HG02759 (cell line): Measurements from ENCODE around the gene LINC01488.
A peak's percentile ranks its signal among the peaks of the same experiment; 100 is the strongest.

Source experiments
- ATAC-seq: cut with Tn5 transposase; IDR thresholded peaks from one replicate; pipeline ENCODE4 v1.9.1; 2021; ENCODE audit warnings: mild to moderate bottlenecking, moderate library complexity; ENCODE audit not compliant: unreplicated experiment

Gene LINC01488

DNA sequence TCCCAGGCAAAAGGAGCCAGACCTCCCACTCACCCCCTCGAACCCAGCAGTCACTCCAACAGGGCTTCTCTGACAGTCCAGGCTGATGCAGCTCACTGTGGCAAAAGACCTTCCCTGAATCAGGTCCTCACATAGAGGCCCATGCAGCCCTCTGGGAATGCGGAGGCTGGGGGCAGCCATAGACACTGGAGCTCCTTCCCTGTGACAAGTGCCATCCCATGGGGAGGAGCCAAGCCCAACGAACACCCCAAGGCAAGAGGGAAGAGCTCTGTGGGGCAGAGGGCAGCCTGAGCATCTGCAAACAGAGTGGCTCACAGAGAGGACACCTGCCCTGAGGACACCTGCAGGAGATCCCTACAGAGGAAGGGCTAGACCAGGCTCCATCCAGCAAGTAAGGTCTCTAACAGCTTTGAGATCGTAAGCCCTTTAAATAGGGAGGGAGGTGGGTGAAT is at the start of gene LINC01488:
Gene LINC01488 (plus strand): TSS at position 271 of the 452 bp plus-strand sequence.
- no peak for ATAC-seq

DNA sequence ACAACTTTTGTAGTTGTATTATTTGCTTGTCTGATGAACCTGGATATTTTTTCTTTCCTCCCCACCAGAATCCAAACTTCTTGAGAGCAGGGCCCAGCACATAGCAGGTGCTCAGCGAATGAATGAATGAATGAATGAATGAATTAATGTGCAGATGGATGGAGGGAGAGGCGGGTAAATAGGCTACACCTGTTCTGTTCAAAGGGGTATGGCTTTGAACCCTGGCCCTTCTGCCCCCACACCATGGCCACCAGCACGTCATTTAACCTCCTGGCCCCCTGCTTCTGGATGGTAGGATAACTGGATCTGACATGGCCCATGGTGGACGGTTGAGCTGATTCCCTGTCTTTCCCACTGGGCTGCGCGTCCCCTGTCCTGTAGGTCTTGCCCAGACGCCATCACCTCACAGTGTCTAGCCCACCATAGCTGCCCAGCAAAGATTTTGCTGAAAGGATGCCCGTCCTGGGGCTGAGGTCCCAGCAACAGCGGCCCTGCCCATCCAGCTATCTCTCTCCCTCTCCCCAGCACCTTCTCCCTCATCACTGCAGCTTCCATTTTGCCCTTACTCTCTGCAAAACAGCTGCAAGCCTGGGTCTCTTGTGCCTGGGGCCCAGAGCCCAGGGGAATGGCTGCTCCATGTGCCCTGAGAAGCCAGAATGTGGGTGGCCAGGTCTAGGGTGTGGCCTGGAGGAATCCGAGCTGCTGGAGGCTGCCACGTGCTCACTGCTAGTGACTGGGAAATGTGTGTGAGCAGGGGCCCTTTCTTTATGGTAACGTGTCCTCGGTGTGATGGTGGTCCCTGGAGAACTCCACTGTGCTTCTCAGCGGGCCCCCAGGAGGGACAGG is 49.3 kb upstream of the LINC01488 start:
- no peak for ATAC-seq

DNA sequence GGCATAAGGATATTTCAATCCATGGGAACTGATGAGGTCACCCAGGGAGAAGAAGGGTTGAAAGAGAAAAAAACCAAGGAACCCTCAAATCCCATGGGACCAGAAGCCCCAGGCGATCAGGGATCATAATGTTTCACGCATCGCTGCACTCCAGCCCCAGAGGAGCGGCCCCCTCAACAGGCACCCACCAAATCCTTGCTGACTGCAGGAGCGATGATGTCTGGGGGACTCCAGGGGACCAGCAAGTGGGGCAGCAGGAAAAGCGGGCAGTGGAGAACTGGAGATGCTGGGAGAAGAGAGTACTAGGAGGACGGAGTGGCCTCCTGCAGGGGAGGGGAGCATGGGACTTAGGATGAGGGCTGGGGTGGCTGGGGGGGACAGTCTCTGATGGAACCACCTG is 47.7 kb upstream of the LINC01488 start:
- ATAC-seq: no peak

DNA sequence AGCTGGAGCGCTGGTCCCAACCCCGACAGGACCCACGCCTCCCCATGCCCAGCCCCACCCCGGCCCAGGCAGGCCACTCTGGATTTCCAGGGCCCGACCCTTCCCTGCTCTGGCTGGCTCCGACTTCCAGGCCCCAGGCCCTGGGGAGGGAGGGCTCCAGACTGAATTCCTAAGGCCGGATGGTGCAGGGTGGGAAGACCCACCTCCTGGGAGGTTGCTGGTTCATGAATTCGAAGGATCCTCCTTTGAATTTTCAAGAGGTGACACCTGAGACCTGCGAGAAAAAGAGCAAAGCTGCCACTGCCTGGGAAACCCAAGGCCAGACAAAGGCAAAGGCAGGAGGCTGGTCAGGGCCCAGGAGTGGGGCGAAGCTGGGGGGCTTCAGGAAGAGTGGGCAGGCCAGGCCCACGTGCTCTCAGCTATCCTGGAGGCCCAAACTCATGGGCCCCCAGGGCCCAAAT is 47.0 kb upstream of the LINC01488 start:
- no peak for ATAC-seq

DNA sequence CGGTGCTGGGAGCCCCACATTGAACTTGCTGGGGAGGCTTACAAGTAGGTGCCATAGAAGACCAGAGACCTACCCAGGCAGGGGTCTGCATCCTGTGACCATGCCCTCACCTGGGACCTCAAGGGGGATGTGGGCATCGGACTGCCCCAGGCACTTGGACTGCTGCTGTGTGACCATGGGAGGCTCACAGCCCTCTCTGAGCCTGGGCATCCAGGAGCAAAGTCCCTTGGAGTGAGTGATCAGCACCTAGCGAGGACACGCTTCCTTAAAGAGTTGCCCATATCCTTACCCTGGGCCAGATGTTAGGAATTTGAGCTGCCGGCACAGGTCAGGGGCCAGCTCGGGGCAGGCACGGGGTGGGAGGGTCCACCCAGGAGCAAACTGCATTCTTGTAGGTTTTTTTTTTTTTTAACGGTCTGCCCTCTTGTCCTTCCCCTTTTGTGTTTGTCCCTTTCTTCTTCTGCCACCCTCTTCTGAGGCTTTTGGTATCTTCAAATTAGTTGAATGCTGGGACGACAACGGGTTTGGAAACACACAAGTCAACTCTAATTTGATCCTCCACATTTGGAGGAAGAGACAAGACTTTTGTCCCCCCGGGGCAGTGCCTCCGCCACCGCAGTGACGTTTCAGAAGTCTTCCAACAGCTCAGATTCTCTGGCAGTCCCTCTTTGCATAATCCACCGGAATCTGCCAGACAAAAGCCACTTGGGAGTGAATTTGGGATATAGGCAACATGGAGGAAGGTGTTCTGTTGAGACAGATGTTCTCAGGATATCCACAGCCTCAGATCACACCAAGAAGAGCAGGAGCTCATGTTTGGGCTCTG is 46.1 kb upstream of the LINC01488 start:
- ATAC-seq: no peak

DNA sequence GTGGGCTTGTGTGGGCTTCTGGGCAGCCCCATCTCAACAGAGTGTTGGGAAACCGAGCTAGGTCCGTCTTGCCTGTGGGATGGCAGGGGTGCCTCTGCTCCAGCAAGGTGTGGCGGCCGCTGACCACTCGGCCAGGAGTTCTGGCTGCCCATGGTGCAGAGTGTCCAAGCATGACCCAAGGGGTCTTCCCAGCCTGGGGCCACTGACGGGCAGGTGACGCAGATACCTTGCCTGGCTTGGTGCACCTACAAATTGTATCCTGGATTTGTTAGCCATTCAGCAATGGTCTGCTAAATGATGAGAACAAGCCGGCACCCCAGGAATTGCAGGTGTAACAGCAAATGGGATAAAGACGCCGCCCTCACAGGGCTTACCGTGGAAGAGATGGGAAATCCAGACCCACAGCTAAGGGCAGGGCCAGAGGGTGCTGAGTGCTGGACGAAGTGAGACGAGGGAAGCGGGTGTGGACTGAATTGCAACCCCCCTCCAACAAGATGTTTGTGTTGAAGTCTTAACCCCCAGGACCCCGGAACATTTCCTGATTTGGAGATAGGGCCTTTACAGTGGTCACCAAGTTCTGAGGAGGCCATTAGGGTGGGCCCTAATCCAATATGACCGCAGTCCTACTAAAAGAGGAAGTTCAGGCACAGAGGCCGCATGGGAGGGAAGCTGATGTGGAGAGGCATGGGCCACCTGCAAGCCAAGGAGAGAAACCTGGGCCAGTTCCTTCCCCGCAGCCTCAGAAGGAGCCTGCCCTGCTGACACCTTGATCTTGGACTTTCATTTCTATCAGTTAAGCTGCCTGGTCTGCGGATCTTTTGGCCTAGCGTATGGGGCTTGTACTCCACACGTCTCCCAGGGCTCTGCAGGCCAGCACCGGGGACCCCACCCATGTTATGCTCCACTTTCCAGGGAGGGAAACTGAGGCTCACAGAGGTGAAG is 45.2 kb upstream of the LINC01488 start:
- ATAC-seq: no peak

DNA sequence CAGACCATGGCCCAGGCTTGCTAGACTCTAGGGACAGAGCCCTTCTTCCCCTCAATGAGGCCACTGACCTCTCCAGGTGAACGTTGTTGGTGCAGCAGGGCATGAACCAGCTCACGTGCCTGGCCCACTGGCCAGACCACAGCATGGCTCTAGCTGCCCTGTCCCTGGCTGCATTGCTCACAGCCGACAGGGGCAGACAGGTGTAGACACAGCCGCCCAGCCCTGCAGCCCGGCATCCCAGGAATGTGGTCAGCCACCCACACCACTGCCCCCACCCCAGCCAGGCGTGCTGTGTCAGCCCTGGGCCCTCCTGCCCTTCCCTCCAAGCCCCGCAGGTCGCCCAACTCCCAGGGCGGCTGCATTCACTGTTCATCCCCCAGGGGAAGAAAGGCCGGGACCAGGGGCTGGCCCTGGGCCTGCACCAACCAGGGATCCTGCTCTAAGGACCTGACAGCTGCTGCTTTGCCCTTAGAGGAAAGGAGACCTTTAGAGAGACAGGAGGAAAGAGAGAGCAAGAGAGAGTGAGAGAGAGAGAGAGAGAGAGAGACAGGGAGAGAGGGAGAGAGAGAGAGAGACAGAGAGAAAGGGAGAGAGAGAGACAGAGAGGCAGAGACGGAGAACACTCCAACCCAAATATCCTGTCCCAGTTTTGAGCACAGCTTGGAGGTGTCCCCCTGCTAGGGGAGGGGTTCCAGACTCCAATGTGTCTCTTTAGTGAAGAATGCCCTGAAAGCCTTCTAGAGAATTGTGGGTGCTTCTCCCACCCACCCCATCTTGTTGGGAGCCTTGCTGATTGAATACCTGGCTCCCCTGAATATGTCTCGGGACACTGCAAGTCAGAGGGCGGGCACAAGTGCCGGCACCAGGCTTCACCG is 44.2 kb upstream of the LINC01488 start:
- no peak for ATAC-seq

DNA sequence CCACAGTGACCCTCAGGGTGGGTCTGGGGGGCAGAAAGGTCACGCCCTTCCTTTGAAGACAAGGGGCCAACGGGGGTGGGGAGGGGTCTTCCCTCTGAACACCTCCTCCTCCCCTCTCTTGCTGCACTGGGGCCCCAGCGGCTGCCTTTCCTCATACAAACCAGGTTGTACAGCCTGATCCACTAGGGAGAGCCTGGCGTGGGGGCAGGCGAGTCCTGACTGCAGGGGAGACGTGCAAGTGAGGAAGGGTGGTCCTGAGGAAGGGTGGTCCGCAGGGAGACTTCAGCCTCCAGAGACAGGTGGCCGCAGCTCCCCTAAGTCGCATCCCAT is 43.6 kb upstream of the LINC01488 start:
- ATAC-seq: no peak

DNA sequence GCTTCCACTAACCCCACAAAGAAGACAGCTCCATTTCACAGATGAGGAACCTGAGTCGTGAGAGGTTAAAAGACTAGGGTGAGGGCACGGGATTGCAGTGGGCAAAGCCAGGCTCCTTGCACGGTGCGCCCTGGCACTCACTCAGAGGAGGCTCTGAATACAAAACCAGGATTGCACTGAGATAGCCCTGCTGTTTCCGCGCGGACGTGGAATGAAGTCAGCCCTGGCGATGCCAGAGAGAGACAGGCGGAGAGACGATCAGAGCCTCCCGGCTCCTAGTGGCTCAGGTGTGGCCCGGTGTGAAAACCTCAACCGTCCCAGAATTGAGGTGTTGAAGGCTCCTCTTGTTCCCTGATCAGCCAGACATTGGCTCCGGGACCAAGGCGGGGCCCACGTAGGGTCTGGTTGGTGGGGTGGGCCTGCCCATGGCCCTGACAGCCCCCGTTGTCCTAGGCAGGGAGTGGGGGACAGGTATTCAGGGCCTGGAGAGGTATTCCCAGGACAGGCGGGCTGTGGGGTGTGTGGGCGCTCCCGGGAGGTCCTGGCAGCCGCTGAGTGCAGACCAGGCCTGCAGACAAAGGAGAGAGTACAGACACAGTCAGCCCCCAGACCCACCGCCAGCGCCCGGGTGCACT is 43.1 kb upstream of the LINC01488 start:
- ATAC-seq: no peak

DNA sequence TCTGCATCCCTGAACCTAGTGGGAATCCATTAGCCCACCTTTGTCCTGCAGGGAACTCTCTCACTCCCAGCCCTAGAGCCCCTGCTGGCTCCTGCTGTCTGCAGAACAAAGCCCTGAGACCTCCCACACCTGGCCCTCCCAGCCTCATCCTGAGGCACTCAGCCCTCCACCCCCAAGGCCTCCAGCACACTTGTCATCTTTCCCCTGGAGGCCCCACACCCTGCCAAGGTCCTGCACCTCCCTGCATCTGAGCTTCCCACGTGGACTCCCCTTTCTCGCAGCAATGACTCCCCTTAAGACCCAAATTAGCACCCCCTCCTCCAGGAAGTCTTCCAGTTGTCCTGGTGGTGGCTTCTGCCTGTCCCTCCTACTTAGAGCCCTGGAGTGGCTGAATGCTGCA is 42.3 kb upstream of the LINC01488 start:
- no peak for ATAC-seq

DNA sequence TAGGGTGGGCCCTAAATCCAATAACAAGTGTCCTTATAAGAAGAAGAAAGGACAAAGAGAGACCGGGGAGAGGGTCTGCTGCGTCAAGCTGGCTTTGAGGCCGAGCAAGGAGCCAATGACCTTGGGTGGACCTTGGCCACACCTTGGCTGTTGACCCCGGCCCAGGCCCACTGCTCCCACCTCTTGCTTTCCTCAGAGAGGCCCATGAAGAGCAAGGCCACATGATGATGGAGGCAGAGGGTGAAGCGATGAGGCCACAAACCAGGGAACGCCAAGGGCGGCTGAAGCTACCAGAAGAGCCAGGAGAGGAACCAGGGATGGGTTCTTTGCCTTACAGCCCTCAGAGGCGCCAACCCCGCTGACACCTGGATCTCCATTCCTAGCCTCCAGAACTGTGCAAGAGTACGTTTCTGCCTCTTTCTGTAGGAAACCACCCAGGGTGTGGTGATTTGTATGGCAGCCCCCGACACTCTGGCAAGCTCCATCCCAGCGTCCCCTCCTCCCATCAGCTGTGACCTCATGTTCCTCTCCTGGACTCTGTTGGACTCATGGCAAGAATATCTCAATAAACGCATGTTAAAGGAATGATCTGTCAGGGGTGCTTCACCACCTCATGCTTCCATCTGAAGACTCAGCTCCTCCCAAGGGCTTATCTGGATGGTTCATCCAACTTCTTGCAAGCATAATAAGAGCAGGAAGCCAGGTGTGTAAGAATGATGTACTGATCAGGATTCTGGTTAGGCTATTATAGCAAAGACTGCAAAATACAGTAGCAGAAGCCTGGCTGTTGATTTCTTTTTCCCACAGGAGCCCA is 41.6 kb upstream of the LINC01488 start:
- no peak for ATAC-seq

DNA sequence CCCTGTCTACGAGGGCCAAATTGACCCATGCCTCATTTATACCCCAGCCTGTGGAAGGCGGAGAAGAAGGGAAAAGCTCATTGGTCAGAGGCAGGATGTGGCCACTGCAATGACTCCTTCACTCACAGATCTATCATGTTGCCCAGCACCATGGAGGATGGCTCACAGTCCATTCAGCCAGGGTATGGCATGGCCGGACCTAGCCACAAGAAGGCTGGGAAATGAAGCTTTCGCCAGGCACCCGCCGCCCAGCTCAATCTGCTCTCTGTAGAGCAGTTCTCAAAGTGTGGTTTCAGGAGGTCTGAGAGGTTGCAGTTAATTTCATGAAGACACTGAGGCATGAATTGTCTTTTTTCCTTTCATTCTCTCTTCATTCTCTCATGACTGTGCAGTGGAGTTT is 40.6 kb upstream of the LINC01488 start:
- no peak for ATAC-seq

DNA sequence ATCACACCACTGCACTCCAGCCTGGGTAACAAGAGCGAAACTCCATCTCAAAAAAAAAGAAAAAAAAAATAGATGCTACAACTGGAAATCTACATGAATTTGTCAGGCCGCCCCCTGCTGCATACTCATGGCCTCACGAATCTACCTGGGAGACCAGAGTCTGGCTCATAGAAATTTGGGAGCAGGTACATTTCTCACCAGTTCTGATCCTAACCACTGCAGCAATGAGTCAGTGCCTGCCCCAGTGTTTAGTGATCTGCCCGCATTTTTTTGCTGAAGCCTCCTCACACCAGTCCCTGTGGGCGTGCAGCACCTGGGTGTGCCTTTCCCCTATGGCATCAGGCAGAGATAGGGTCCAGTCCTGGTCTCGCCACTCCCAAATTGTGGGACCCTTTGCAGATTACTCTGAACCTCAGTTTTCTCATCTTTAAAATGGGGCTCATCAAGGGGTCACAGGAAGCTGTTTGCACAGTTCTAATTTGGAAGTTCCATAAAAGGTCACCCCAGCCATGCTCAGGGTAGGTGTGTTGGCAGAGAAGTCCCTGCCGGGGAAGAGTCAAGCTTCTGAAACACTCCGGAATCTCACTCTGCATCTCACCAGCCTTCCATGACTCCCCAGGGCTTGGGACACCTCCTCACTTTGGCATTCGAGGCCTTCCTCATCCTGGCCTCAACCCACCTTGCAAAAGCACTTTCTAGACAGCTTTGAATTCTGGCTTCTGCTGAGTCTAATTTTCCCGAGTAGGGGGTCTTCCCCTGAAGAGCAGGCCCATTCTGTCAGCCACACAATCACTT is 39.3 kb upstream of the LINC01488 start:
- ATAC-seq: no peak

DNA sequence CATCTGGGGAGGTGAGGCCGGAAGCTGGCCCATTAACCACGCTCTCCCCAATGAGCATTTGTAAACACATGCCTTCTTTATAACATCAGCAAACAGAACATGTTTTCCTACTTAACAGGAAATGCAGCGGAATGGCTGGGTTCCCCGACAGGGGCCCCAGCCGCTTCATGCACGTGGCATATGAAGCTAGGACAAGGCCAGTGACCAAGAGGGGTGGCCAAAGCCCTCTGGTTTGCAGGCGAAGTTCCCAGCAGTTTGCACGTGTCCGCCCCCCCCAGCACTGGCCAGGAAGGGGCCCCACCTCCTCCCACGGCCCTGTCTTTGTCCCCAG is 38.7 kb upstream of the LINC01488 start:
- ATAC-seq: no peak

DNA sequence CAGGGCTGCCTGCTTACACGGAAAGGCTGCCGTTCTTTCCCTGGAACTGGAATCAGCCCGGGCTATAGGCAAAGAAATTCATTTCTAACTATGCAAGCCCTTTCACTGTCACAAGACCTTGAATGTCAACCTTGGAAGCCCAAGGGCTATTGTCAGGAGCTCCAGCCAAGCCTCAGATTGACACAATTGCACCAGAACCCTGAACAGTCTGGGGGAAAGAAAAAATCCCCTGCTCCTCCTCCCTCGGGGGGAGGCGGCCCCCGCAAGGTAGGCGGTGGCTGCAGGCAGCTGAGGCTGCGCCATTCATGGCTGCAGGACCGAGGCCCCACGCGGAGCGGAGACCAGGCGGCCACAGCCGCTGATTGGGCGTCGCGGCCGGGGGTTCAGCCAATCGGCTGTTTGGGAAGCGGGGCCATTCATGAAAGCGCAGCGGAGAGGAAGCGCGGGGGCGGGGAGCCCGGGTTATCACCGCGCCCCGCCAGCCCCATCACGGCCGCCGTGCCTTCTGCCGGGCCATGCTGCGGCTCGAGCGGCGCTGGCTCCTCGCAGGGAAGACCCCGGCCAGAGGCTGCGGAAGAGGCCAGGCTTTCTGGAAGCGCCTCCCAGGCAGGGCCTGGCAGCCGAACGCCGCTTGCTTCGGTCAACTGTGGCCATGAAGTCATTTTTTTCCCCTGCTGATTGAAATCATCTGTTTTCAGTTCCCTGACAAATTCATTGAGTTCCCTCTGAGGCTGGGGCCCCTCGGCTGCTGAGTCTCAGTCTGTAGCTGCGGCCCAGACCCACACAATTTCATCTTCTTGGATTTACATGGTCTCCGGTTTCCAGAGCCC is 38.1 kb upstream of the LINC01488 start:
- ATAC-seq: peak; percentile 93

DNA sequence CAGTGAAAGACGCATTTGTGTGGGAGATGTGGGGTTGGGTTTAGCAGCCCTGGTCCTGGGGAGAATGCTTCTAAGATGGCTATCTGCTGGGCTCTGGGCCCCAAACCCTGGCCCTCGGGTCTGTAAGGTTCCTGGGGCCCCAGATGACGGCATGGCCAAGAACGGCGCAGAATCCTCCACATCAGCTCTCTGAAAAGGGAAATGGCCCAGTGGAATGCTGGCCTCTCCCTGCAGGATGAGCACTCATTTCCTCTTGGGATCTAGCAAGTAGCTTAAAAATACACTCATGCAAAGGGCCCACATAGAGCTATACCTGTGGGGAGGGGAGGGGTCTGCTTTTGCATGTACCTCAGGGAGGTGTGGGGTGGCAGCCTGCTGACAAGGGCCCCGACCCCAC is 37.5 kb upstream of the LINC01488 start:
- ATAC-seq: no peak
